Pancreas (tissue), 10 donors: ENCODE results near the gene DIP2C. TPM values are rescaled to one million over a fixed set of nuclear protein-coding genes. Genes with fewer than 3 reads are reported as not detected.

Source experiments
- ATAC-seq, 4 donors: fragments of 200-7000 bp; cut with Tn5 transposase; one replicate each; pipeline versions ENCODE4 v1.8.0 to v1.9.1; 2020; ENCODE audit warnings: mild to moderate bottlenecking in 4 of 4, moderate library complexity in 4 of 4
- DNase-seq, 6 donors: peaks; one replicate each; pipeline ENCODE4 v3.0.0-alpha.2; 2020
- FAIRE-seq: peaks from 2 replicates; lab custom pipeline; 2012; peaks lifted over from hg19 to GRCh38; lab: Jason Lieb, UNC
- H3K27ac ChIP-seq, 4 donors: fragments of 200-600 bp; sonication (generic); 1 replicate in 3 of 4; 2 replicates in 1 of 4; pipeline versions ENCODE4 v1.5.0 to v1.8.0; 2020
- H3K27me3 ChIP-seq, 4 donors: fragments of 200-600 bp; one replicate each; pipeline ENCODE4 v1.8.0; 2021
- H3K36me3 ChIP-seq, 3 donors: fragments of 200-600 bp; sonication (generic) in 1 of 3; one replicate each; pipeline versions ENCODE4 v1.5.0 to v1.8.0; 2020 to 2021
- H3K4me1 ChIP-seq, 3 donors: fragments of 200-600 bp; one replicate each; pipeline ENCODE4 v1.8.0; 2021
- H3K4me3 ChIP-seq, 4 donors: fragments of 200-600 bp; sonication (generic) in 2 of 4; one replicate each; pipeline versions ENCODE4 v1.5.0 to v1.8.0; 2020 to 2021
- H3K9me3 ChIP-seq, 4 donors: fragments of 200-600 bp; one replicate each; pipeline ENCODE4 v1.8.0; 2021
- WGBS, 2 donors: extraction: QIAGEN DNeasy Blood & Tissue Kit; methylation state at CpG; one replicate each; pipeline ENCODE4 v1.1.7; 2013; 5-methylcytosine and 5-hydroxymethylcytosine counted together
- intact Hi-C, 3 donors: fragments of 100-400 bp; cut with DNase I; formaldehyde crosslinking; loops; one replicate each; pipeline versions ENCODE4 v1.11.1 to v1.14.2; 2022
- microRNA-seq, 2 donors: library from miRNA; unstranded; fragments of <30 nt; microRNA quantifications; one replicate each; pipeline versions ENCODE4 to v1.1.0, GENCODE V29; 2019 to 2020
- polyA plus RNA-seq, 2 donors: library from polyadenylated mRNA; stranded (reverse); fragments of 200-250 nt; gene quantifications; one replicate each; pipeline ENCODE4 v1.2.3, GENCODE V29; 2013
- total RNA-seq, 6 donors: library from RNA; stranded (reverse); fragmentation: NEBNext Ultra II Directional in 4 of 6; extraction: Animal tissue kit (Norgen Biotek cat#: 25700) in 4 of 6; gene quantifications; one replicate each; pipeline versions ENCODE4 v1.2.1 to v1.2.4, GENCODE V29; 2021 to 2023
- TF ChIP-seq, protein P1 (sequence below), 4 donors: fragments of 200-600 bp; sonication (generic) in 3 of 4; IDR thresholded peaks; one replicate each; pipeline versions ENCODE4 v1.5.0 to v1.8.0; 2021; ENCODE audit warnings: antibody characterized with exemption in 4 of 4
- donor health status: healthy with polysubstance abuse.
- donor health status: DM: no; HTN: no; CAD: no; lungs with moderate emphysema.
- donor health status: DM: no; HTN: no; CAD: no.
- donor health status: control.
- donor health status: control.
- donor health status: Bipolar disorder and iron deficiency.
- donor health status: DM: yes; HTN: yes; CAD: no.
- donor health status: DM: no; HTN: no; CAD: no.
- donor health status: DM: no; HTN: no; CAD: no.
- donor health status: DM: yes; HTN: yes; CAD: no.

Gene DIP2C
- total and polyA plus RNA-seq, 8 donors = 4.3 to 11.8 (median 7.3) TPM

DNA sequence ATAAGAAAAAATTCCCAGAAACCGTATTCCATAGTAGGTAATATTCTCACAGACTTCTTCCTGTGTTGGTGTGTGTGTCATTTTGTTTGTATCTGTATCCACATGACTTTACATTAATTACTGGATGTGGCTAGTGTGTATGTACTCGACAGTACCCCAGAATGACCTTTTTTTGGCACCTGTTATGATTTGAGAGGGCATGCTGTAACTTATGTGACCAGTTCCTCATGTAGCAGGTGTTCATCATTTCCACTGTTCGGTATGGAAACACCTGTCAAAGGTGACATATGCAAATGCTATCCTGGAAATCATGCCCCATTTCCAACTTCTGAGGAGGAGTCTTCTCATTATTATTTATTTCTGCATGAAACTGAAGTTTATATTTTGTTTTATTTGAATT is 464.9 kb downstream of the DIP2C start:
- no peak for FAIRE-seq
- WGBS, 2 donors = 49 to 54% methylated on average over 3 of the region's 3 CpGs
- ATAC-seq = peak in 3 of 4 donors; percentile 42 to 70 (median 66)

More for the DNA sequence above, 464.9 kb downstream of the DIP2C start:
- Histone ChIP-seq H3K36me3 (no peaks in the 10 kb centered on the region), H3K27me3 (no peaks in the 10 kb centered on the region), H3K27ac (no peak overlapping the region), H3K4me1 (peaks cover 0 to 5% (median 0%) of the 10 kb centered on the region in 3 donors), H3K4me3 (no peak overlapping the region), H3K9me3 (no peaks in the 10 kb centered on the region)
- intact Hi-C loops = no loop called here
- no peak for DNase-seq
- TF ChIP-seq, protein P1, sequence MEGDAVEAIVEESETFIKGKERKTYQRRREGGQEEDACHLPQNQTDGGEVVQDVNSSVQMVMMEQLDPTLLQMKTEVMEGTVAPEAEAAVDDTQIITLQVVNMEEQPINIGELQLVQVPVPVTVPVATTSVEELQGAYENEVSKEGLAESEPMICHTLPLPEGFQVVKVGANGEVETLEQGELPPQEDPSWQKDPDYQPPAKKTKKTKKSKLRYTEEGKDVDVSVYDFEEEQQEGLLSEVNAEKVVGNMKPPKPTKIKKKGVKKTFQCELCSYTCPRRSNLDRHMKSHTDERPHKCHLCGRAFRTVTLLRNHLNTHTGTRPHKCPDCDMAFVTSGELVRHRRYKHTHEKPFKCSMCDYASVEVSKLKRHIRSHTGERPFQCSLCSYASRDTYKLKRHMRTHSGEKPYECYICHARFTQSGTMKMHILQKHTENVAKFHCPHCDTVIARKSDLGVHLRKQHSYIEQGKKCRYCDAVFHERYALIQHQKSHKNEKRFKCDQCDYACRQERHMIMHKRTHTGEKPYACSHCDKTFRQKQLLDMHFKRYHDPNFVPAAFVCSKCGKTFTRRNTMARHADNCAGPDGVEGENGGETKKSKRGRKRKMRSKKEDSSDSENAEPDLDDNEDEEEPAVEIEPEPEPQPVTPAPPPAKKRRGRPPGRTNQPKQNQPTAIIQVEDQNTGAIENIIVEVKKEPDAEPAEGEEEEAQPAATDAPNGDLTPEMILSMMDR (IDR thresholded peaks at IDR 0.05) = no peak

Small RNA genes within 50 kb of the gene (microRNA-seq; reads per million reads assigned to microRNA genes)
- 3.1 to 3.5 reads per million in 2 donors for gene MIR5699

Other genes starting within 250 kb of the DIP2C start
- gene LARP4B, start 242.0 kb upstream of the DIP2C start, total RNA-seq = 10 to 100 TPM; 31.6 to 53.3 (median 35.7) TPM
- gene LARP4B, start 242.0 kb upstream of the DIP2C start, polyA plus RNA-seq = 10 to 100 TPM; 10.1 to 15.4 TPM